Stimulated activated CD4-positive, alpha-beta T cell treated with anti-CD3 and anti-CD28 coated beads, TNF-alpha, amount 100 ng/mL, for 4 hours (primary cell): ENCODE data around the gene TSPAN18.

Source experiments
- DNase-seq, 3 experiments: peaks; one replicate each; pipeline ENCODE4 v3.0.0-alpha.2; 2020; ENCODE audit warnings: low read depth in 3 of 3

TSPAN18 gene

DNA sequence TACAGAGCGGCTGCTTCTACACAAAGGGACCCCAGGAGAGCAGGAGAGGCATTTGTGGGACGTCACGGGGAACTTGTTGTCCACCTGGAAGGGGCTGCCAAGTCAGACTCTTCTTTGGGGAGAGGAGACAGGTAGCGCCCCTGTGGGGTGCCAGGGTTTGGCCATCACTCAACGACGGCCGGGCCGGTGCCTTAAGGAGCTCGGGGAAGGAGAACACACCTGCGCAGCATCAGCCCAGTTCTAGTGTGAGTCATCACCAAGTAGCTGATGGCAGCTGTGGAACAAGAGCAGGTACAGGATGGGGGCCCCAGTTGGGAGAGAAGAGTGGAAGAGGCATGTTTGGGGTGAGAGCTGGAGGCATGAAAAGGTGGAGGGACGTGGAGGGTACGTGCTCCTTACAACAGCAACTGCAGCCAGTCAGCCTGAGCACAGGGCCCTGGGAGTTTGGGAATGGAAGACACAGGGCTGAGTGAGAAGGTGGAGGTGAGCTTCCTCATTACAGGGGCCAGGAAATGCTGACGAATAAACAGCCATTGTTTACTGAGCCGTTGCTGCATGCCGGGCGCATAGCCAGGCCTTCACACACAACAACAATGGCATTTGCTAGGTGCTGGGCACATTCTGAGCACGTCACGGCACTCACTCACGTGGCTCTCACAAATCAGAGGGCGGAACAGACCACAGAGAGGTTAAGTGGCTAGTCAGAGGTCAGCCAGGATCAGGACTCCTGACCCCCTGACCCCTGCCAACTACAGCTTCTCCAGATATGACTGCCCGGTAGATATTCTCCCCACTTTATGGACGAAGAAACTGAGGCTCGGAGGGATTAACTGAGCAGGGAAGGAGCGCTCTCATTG lies 253.0 kb downstream of the TSPAN18 start:
- DNase-seq = no peak

DNA sequence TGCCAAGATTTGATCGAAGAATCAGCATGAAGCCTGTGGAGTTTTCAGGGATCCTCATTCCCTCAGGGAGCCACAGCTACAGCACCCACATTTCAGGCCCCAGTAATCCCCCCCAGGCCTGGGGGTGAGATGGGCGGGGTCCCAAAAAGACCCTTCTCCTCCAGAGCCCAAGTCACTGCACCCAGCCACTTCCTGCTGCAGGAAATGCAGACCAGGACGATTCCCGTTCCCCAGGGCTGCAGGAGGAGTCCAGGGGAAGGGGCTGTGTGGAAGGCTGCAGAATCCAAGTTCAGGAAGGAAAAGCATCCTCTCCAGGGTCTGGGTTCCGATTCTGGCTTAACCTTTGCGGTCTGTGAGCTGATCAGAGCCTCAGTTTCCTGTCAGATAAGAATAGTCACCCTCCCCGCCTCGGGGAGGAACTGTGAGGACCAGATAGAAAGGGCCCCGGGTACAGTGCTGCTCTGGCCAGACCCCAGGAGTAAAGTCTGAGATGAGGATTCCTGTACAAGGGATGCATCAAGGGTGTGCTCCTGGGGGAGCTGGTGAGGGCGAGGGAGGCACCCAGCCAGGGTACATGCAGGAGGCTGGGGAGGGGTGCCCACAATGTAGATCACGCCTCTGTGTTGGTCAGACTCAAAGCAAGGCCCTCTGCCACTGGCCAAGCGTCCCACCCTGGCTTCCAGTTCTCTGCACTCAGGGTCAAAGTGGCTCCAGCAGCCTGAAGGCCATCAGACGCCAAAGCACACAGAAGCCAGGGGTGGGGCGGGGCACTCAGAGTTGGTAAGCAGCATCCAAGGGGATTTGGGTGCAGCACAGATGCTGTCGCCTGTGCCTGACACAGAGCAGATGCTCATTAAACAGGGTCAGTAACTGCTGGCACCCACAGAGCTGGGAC lies 254.0 kb downstream of the TSPAN18 start:
- DNase-seq = no peak
